HG03342 (cell line): ENCODE measurements around the gene CEACAM3.

Experiments used
- ATAC-seq: cut with Tn5 transposase; IDR thresholded peaks from one replicate; pipeline ENCODE4 v1.9.1; 2021; ENCODE audit warnings: mild to moderate bottlenecking, moderate library complexity; ENCODE audit not compliant: unreplicated experiment

CEACAM3 gene

DNA sequence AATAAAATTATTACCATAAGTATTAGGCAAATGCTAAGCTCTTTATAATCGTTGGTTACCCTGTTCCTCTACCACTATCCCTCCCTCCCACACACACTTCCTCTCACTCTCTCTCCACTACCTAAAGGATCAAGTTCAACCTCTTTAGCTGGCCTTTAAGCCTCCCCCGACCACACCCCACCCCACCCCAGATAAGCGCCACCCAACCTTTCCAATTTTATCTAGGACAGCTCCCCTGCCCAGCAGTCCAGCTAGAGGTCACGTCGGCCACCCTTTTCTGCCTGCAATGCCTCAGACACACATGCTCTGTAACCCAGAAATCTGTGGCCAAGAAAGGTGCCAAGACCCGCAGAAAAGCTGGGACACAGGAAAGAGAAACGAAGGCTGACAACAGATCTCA lies 47.0 kb downstream of the CEACAM3 start:
- ATAC-seq, result no peak

DNA sequence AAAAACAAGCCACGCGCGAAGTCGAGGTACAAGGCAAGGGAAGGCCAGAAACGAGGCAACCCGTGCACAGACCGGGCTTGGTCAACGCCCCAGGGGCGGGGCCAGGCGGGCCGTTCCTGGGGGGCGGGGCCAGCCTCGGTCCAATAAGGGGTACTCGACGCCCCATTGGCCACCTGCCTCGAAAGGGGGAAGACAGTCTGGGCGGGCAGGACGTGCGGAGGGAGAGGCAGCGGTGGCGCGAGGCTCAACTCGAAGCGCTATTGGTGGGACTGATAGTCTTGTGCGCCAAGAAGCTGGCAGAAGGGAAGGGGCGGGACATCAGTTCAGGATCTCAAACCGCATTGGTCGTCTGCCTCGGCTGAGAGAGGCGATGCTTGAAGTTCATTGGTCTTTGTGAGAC lies 48.2 kb downstream of the CEACAM3 start, which contains the start of gene LYPD4:
TSS of gene LYPD4 (minus strand) at position 83 of the 400 bp plus-strand sequence. CDS start 5,398 bp downstream, outside the sequence.
- no peak for ATAC-seq

DNA sequence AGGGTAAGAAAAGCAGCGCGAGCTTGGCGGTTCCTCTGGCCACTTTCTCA lies 48.4 kb downstream of the CEACAM3 start, which contains the start of gene DMRTC2:
TSS of gene DMRTC2 (plus strand) at position 42 of the 50 bp plus-strand sequence. CDS start 2,387 bp downstream, outside the sequence.
- no peak for ATAC-seq

DNA sequence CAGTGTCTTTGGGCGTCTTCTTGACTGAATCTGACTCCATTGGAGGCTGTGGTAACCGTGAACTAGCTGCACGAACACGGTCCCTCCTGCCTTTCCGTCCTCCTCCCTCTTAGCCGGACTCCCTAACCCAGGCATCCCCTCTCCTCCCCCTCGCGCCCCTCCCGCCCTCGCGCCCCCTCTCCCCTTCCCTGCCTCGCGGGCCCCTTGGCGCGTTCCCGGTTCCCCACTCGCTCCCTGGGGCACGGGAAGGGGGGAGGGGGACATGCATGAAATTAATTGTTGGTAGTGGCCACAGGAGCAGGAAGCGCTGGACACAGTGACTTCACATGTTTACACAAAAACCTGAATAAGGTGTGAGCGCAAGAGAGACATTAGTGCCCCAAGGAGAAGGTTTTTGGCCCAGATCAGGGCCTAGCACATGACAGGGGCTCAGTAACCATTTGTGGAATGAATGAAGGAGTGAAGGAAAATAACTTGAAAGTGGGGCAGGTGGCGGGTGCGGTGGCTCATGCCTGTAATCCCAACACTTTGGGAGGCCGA lies 48.7 kb downstream of the CEACAM3 start:
- ATAC-seq, result no peak

DNA sequence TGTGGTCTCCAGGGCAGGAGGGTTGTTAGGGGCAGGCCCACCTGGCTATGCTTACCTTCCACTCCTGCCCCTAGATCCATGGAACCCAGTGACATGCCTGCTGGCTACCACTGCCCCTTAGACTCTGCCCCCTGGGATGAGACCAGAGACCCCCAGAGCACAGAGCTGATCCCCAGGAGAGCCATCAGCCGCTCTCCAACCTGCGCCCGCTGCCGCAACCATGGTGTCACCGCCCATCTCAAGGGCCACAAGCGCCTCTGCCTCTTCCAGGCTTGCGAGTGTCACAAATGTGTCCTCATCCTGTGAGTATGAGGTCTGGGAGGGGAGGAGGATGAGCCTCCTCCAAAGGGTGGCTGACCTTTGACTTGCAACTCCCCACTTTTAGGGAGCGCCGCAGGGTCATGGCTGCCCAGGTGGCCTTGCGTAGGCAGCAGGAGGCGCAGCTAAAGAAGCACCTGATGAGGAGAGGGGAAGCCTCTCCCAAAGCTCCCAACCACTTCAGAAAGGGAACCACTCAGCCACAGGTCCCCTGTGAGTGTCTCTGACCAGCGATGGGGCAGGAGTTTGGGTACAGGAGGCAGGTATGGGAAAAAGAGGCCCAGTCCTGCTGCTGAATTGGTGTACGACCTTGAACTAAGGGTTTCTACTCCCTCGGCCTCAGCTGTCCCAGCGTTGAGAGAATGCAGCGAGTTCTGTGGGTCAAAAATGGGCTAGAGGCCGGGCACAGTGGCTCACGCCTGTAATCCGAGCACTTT lies 51.1 kb downstream of the CEACAM3 start:
- no peak for ATAC-seq

DNA sequence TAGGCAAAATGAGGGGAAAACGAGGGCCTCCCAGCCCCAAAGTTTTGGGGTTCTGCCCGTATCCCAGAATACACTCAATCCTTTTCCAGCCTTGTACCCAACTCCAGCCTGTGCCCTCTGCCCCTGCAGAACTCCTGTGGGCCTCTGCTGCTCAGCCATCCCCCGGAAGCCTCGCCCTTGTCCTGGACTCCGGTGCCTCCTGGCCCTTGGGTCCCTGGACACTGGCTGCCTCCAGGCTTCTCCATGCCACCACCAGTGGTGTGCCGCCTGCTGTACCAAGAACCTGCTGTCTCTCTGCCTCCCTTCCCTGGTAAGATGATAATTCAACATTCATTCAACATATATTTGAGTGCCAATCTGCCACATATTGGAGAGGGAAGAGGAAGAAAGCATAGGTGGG lies 52.3 kb downstream of the CEACAM3 start:
- no peak for ATAC-seq

DNA sequence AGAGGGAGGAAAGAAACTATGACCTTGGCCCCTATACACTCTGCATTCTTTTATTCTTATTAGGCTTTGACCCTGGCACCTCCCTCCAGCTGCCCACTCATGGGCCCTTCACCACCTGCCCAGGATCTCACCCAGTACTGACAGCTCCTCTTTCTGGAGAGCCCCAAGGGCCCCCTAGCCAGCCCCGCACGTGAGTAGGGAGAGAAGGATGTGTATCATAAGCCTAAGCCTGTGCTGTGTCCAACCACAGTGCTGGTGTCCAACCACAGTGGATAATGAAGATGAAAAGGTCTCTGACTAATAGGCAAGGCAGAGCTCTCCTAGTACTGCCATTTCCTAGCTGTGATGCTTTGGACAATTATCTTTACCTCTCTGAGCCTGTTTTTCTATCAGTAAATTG lies 52.7 kb downstream of the CEACAM3 start:
- no peak for ATAC-seq

DNA sequence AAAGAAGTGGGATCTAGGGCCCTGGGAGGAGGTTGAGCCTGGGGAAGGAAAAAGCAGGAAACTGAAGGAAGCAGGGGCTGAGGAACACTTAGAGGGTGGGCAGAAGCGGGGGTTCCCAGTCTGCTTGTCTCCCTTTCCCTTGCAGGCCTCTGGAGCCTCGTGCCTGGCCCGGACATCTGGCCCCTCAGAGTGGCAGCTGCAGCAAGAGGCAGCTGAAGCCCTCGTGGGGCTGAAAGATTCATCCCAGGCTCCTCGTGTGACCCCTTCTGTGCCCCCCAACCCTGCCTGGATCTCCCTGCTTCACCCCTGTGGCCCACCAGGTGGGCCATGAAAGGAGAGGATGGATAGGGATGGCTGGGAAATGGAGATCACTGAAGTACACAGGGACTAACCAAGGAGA lies 54.0 kb downstream of the CEACAM3 start:
- no peak for ATAC-seq

DNA sequence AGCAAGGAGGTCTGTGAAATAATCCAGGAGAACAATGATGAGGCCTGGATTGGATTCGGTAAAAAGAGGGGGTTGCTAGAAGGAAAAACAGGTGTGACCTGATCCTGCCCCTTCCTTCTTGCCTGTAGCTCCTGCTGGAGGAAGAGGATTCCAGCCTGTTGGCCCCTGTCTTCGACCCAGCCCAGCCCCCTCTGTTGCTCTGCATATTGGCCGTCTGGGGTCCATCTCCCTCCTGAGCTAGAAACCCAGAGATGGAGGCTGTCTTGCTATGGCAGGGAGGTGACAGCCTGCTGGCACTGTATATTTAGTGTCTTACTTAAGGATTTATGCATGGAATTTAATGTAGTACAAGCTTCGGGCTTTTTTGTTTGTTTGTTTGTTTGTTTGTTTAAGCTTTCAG lies 55.1 kb downstream of the CEACAM3 start:
- ATAC-seq, result no peak

DNA sequence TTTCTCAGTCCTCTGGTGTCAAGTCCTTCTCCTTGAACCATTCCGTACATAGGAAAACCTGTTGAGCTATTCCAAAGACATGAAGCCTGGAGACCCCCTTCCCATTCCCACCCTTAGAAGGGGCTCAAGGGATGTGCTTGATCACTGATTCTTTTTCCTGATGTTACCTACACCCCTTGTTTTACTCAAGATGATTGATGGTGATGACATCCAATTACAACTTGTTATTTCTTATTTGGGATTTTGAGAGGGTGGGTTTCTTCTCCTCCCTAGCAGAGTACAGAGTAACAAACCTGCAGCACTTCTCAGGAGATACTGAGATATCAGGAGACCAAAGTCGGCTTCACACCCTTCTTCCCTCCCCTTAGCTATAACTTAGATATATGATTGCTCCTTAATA lies 57.0 kb downstream of the CEACAM3 start:
- ATAC-seq, result no peak

DNA sequence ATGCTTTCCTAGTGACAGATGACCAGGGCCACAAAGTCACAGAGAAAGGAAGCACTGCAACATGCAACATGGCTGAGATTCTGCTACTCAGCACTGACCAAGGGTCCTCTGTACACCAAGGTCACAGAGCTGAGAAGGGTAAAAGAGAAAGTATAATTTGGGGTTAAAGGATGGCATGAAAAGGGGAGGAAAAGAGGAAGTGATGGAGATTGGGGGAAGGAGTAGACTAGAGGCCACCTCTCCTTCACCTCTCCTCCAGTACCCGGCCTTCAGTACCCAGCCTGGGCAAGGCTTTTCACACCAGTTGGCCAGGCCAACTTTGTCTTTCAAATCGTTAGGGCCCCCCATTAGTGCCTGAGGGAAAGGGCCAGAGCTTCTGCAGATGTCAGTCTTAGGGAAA lies 57.4 kb downstream of the CEACAM3 start:
- no peak for ATAC-seq

DNA sequence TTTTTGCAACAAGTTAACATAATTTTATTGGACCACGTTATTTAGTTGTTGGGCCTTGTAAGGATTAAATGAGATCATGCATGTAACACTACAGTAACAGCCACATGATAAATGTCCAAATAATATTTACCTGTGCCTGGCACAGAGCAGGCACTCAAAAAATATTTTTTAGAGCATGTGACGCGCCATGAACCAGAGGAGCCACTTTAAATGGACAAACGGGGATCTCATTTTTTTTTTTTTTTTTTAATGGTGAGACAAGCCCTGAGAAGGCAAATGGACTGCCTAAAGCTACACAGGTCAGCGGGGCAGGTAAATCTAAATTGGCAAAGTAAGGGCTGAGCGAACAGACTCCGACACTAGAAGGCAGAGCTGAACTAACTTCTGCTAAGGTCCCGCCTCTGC lies 62.8 kb downstream of the CEACAM3 start:
- no peak for ATAC-seq

DNA sequence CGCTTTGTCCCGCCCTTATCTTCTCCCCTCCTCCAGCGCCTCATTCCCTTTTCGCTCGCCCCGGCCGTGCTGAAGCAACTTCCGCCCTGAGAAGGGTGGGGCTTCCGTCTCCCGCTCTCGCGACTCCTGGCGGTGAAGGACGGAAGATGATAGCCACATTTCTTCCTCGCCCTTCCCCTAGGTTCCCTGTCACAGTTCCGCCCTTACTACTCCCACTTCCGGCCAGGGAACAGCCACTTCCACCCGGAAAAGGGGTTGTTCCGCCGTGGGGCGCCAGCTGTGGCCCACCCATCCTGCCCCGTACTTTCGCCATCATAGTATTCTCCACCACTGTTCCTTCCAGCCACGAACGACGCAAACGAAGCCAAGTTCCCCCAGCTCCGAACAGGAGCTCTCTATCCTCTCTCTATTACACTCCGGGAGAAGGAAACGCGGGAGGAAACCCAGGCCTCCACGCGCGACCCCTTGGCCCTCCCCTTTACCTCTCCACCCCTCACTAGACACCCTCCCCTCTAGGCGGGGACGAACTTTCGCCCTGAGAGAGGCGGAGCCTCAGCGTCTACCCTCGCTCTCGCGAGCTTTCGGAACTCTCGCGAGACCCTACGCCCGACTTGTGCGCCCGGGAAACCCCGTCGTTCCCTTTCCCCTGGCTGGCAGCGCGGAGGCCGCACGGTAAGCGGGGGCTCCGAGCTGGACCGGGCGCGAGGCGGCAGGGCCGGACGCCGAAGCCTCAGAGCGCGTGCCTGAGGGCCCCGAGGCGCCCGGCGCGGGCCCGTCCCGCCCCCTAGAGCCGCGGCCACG lies 63.4 kb downstream of the CEACAM3 start, which contains the start of gene RPS19:
TSS of gene RPS19 (plus strand) at position 638 of the 801 bp plus-strand sequence. CDS start 520 bp downstream, outside the sequence.
- ATAC-seq, result peak; percentile 74

DNA sequence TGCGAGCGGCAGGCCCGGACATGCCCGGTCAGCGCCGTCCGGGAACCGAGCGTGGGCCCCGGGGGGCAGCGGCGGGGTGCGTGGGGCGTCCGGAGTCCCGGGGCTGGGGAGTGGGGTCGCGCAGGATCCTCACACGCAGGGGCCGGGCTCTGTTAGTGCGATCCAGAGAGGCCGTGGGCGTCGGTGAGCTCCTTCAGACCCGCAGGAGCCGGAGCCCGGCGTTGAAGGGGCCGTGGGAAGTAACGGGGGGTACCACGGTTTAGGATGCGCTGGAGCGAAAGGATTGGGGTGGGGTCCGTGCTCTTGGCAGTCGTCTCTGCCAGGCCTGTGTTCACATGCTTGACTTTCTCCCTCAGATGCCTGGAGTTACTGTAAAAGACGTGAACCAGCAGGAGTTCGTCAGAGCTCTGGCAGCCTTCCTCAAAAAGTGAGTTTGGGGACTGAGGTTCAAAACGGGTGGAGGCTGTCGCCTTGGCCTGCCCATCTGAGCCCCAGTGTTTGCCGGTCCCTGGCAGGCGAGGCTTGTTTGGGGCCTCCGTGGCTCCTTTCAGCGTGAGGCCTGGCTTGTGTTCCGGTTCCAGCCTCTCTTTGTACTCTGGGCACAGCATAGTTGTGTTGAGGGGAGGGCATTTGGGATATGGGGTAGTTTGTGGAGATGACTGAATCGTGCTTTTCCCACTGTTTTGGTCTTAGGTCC lies 64.2 kb downstream of the CEACAM3 start:
- no peak for ATAC-seq
